ENCODE data around the gene ACAA2.

GRCh38 chr18:49756671-49757362 is 56.5 kb downstream of the ACAA2 start:
- TF ChIP-seq, protein P1, sequence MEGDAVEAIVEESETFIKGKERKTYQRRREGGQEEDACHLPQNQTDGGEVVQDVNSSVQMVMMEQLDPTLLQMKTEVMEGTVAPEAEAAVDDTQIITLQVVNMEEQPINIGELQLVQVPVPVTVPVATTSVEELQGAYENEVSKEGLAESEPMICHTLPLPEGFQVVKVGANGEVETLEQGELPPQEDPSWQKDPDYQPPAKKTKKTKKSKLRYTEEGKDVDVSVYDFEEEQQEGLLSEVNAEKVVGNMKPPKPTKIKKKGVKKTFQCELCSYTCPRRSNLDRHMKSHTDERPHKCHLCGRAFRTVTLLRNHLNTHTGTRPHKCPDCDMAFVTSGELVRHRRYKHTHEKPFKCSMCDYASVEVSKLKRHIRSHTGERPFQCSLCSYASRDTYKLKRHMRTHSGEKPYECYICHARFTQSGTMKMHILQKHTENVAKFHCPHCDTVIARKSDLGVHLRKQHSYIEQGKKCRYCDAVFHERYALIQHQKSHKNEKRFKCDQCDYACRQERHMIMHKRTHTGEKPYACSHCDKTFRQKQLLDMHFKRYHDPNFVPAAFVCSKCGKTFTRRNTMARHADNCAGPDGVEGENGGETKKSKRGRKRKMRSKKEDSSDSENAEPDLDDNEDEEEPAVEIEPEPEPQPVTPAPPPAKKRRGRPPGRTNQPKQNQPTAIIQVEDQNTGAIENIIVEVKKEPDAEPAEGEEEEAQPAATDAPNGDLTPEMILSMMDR (IDR thresholded peaks at IDR 0.05) = no peak
- no peak for TF ChIP-seq POLR2A (IDR thresholded peaks at IDR 0.05)
